ENCODE measurements around the gene LORICRIN. TPM values are rescaled to one million over a fixed set of nuclear protein-coding genes. Genes with fewer than 3 reads are reported as not detected.
"Not testable (repeated sequence)": the region's sequence is repeated elsewhere in the genome, so short reads cannot be mapped to it uniquely, and the experiment has no call there.

Gene LORICRIN, protein sequence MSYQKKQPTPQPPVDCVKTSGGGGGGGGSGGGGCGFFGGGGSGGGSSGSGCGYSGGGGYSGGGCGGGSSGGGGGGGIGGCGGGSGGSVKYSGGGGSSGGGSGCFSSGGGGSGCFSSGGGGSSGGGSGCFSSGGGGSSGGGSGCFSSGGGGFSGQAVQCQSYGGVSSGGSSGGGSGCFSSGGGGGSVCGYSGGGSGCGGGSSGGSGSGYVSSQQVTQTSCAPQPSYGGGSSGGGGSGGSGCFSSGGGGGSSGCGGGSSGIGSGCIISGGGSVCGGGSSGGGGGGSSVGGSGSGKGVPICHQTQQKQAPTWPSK
- not detected for polyA plus RNA-seq (ENCODE audit: insufficient read length in 4 of 4)

DNA sequence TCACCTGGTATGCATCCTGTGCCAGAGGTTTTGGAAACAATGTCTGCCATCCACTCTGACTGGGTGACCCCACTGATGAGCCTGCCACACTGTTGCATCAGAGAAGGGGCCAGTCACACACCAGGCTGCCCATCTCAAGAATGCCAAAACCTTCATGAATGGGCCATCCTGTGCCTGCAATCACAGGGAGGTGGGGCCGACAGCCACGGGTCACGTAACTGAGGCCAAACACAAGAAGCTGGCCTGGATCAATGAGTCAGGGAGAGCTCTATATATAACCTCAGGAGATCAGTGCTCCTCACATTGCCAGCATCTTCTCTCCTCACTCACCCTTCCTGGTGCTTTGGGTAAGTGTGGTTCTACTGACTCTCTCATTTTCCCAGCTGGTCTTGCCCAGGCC lies at the start of gene LORICRIN:
TSS of gene LORICRIN (plus strand) at position 301 of the 400 bp plus-strand sequence. CDS start 1,263 bp downstream, outside the sequence.
- no peak for DNase-seq (ENCODE audit: low read depth in 4 of 4, low spot score in 3 of 4)

GRCh38 chr1:153210206-153210605 lies 49.3 kb upstream of the LORICRIN start:
- no peak for DNase-seq (ENCODE audit: low read depth in 4 of 4, low spot score in 3 of 4)

- no peak for DNase-seq (ENCODE audit: low read depth in 4 of 4, low spot score in 3 of 4)
Measured at GRCh38 chr1:153212201-153212600, 47.3 kb upstream of the LORICRIN start.

DNA sequence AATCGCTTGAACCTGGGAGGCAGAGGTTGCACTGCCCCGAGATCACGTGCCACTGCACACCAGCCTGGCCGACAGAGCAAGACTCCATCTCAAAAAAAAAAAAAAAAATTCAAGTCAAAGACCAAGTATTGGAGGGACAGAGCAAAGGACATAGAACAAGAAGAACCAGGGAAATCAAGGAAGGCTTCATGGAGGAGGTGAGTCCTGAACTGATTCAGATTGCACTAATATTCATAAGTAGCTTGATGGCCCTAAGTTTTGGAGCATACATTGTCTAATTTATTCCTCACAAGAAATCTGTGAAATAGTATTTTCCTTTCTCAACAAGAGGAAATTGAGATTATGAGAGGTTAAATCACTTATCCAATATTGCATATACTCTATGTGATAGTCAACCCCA lies 46.0 kb upstream of the LORICRIN start:
- no peak for DNase-seq (ENCODE audit: low read depth in 4 of 4, low spot score in 3 of 4)

DNA sequence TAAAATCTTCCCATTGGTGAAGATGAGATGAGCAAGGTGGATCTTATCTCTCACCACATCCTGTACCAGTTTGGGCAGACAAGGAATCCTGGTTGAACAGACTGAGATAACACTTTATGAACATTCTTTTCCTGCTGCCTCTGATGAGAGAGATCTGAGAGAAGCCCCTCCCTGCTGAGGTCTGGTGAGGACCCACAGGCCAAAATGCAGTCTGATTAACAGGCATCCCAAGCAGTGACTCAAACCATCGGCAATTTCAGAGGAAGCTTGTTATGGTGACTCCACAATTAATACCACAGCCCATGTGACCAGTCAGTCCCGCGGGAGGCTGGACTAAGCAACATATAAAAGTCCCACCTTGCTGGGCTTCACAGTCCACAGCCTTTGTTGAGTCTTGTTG lies 42.3 kb upstream of the LORICRIN start, which contains the start of gene PRR9:
TSS of gene PRR9 (plus strand) at position 373 of the 400 bp plus-strand sequence. CDS start 561 bp downstream, outside the sequence.
- no peak for DNase-seq (ENCODE audit: low read depth in 4 of 4, low spot score in 3 of 4)

DNA sequence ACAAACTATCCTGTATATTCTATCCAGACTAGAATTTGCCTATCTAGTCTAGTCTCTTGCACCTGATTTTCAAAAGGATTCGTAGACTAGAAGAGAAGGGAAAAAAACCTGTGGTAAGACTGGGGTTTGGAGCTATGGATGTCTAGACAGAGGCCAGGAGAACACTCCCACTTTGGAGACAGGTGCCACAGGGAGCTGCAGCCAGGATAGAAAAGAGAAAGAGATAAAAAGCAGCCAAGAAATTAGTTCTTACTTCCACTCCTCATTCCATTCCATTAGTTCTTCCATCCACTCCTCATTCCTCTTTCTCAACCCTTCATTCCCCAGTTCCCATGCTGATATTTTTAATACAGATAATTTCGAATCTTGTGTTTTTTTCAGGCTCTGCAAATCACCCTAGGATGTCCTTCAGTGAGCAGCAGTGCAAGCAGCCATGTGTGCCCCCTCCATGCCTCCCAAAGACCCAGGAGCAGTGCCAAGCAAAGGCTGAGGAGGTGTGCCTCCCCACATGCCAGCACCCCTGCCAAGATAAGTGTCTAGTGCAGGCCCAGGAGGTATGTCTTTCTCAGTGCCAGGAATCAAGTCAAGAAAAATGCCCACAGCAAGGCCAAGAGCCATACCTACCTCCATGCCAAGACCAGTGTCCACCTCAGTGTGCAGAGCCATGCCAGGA lies 41.6 kb upstream of the LORICRIN start:
- no peak for DNase-seq (ENCODE audit: low read depth in 4 of 4, low spot score in 3 of 4)

GRCh38 chr1:153220606-153221303 lies 38.7 kb upstream of the LORICRIN start:
- DNase-seq (ENCODE audit: low read depth in 4 of 4, low spot score in 3 of 4) = no peak

GRCh38 chr1:153223040-153223891 lies 36.2 kb upstream of the LORICRIN start:
- DNase-seq (ENCODE audit: low read depth in 4 of 4, low spot score in 3 of 4) = peak; percentile 14 to 25 (median 17)

DNA sequence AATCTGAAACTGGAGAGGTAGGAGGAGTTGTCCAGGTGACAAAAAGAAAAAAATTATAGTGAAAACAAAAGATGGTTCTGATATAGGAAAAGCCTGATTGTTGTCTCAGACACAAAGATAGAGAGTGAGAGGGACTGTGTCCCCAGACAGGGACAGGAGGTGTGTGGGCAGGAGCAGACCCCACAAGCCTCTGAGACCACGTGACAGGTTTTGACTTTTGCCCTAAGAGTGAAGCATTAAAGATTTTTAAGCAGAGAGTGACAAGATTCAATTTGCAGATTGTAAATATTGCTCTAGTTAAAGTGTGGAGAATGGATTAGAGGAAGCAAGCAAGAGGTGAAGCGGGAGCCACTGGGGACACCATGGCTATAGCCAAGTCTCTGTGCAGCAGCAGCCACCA lies 31.7 kb upstream of the LORICRIN start:
- no peak for DNase-seq (ENCODE audit: low read depth in 4 of 4, low spot score in 3 of 4)

- DNase-seq (ENCODE audit: low read depth in 4 of 4, low spot score in 3 of 4) = no peak
Measured at GRCh38 chr1:153228491-153228890, 31.0 kb upstream of the LORICRIN start.

- DNase-seq (ENCODE audit: low read depth in 4 of 4, low spot score in 3 of 4) = not testable (repeated sequence)
Measured at GRCh38 chr1:153229076-153229829, 30.2 kb upstream of the LORICRIN start.

DNA sequence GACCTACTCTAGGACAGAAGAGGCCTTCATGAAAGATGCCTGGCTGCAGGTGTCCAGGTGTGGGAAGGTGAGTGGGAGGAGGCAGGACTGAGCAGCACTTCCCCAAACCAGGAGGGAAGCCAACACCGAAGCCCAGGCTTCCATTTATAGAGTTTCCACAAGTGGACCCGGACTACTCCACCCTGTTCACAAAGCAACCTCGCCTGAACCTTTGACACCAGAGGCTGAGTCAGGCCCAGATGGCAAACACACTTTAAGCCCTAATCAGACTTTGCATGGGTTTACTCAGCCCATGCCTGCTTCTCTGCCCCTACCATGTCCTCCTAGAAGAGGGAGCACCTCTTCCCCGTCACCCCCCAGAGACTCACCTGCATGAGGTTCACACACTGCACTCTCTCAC lies 28.1 kb upstream of the LORICRIN start:
- no peak for DNase-seq (ENCODE audit: low read depth in 4 of 4, low spot score in 3 of 4)

DNA sequence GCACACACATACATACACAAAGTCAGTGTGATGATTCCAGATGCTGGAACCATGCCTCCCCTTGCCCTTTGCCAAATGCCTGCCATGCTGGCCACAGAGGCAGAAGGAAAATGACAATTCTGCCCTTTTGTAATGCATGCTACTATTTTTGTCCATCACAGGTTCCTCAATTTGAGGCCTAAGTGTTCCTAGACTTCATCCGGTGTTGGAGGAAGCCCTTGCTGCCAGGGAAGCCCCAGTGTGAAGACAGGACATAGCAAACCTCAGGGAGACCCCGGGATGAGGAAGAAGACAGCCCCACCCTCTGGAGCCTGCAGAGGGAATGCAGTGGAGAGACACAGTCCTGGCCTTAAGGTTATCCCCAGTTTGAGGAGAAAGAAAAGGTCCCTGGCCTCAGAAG lies 27.7 kb upstream of the LORICRIN start:
- no peak for DNase-seq (ENCODE audit: low read depth in 4 of 4, low spot score in 3 of 4)

- no peak for DNase-seq (ENCODE audit: low read depth in 4 of 4, low spot score in 3 of 4)
Measured at GRCh38 chr1:153232553-153232952, 26.9 kb upstream of the LORICRIN start.

DNA sequence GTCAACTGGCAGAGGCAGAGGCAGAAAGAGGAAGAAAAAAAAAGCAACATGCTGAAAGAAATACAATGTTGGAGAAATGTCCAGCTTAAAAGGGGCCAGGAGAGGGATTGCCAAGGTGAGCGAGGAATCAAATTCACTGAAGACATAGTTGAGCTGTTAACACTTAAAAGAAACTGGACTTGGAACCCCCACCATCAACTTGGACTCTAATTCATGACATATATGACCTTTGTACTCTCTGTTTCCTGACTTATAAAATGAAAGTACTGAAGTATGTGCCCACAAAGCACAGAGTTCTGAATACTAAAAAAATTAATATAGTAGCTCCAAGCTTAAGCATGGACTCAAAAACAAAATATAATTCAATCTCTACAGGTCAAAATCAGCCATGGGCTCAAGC lies 26.0 kb upstream of the LORICRIN start:
- DNase-seq (ENCODE audit: low read depth in 4 of 4, low spot score in 3 of 4) = no peak

- DNase-seq (ENCODE audit: low read depth in 4 of 4, low spot score in 3 of 4) = no peak
Measured at GRCh38 chr1:153238527-153238926, 21.0 kb upstream of the LORICRIN start.

DNA sequence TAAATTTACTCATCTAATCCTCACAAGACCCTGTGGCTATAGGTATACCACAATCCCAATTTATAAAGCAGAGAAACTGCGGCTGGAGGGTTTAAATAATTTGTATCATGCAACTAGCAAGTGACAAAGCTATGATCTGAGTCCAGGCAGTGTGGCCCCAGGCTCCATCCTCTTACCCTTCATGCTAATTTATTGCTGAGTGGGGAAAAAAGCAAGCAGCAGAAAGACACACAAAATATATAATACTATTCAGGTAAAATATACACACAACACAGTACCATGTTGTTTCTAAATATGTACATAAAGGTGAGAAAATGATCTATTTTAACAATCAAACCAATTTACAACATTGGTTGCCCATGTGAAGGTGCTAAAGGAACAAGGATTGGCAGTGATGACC lies 17.3 kb upstream of the LORICRIN start:
- no peak for DNase-seq (ENCODE audit: low read depth in 4 of 4, low spot score in 3 of 4)

GRCh38 chr1:153245466-153245865 lies 14.0 kb upstream of the LORICRIN start:
- DNase-seq (ENCODE audit: low read depth in 4 of 4, low spot score in 3 of 4) = no peak

DNA sequence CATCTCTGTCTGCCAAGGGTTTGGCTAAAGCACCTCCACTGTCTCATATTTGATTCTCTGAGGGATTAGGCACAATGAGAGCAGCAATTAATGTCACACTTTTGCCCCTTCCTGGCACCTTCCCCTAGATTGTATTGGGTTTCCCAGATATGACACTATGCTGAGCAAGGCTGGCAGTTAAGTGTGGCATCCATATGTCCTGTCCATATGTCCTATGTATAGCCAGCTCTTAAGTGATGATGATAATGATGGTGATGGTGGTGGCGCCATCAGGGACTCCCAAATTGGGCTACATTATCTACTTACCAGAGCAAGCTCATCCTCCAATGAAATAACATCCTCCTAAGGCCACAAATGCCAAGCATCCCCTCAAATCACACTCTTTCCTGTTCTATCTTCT lies 13.5 kb upstream of the LORICRIN start:
- no peak for DNase-seq (ENCODE audit: low read depth in 4 of 4, low spot score in 3 of 4)

GRCh38 chr1:153246825-153247224 lies 12.7 kb upstream of the LORICRIN start:
- DNase-seq (ENCODE audit: low read depth in 4 of 4, low spot score in 3 of 4) = no peak

Data from left renal pelvis (tissue), 4 donors.